Activated T-helper 9 cell treated with anti-CD3 and anti-CD28 coated beads, Interleukin-2, amount 50 U/mL, for 16 hours (primary cell): ENCODE data around the gene RBM44.
"Not testable (repeated sequence)": the region's sequence is repeated elsewhere in the genome, so short reads cannot be mapped to it uniquely, and the experiment has no call there.

Experiments
- DNase-seq: peaks from one replicate; pipeline ENCODE4 v3.0.0-alpha.2; 2020; ENCODE audit warnings: low read depth

RBM44 gene

GRCh38 chr2:237798236-237799059, at the start of gene RBM44:
Gene RBM44, plus strand, starts transcription at chr2:237798779. Its CDS starts 14,831 bp downstream, at chr2:237813610.
- DNase-seq = no peak

GRCh38 chr2:237749002-237749401, 49.6 kb upstream of the RBM44 start:
- DNase-seq = no peak

- no peak for DNase-seq
Measured at GRCh38 chr2:237749961-237750360, 48.6 kb upstream of the RBM44 start.

- DNase-seq = not testable (repeated sequence)
Measured at GRCh38 chr2:237750441-237750840, 48.1 kb upstream of the RBM44 start.

- DNase-seq = no peak
Measured at GRCh38 chr2:237752761-237753165, 45.8 kb upstream of the RBM44 start.

- DNase-seq = no peak
Measured at GRCh38 chr2:237754182-237754581, 44.4 kb upstream of the RBM44 start.

- no peak for DNase-seq
Measured at GRCh38 chr2:237754626-237755248, 43.8 kb upstream of the RBM44 start.

- DNase-seq = no peak
Measured at GRCh38 chr2:237757616-237758015, 41.0 kb upstream of the RBM44 start.

GRCh38 chr2:237758185-237758584, 40.4 kb upstream of the RBM44 start:
- no peak for DNase-seq

GRCh38 chr2:237759176-237759575, 39.4 kb upstream of the RBM44 start:
- DNase-seq = no peak

GRCh38 chr2:237760506-237761502, 37.8 kb upstream of the RBM44 start:
- DNase-seq = no peak

GRCh38 chr2:237762291-237763182, 36.0 kb upstream of the RBM44 start:
- DNase-seq = not testable (repeated sequence)

- DNase-seq = no peak
Measured at GRCh38 chr2:237763812-237764211, 34.8 kb upstream of the RBM44 start.

- DNase-seq = not testable (repeated sequence)
Measured at GRCh38 chr2:237765122-237765521, 33.5 kb upstream of the RBM44 start.

GRCh38 chr2:237765875-237766274, 32.7 kb upstream of the RBM44 start:
- no peak for DNase-seq

- DNase-seq = no peak
Measured at GRCh38 chr2:237766340-237766739, 32.2 kb upstream of the RBM44 start.

- no peak for DNase-seq
Measured at GRCh38 chr2:237772513-237772912, 26.1 kb upstream of the RBM44 start.

- no peak for DNase-seq
Measured at GRCh38 chr2:237773826-237774225, 24.8 kb upstream of the RBM44 start.

GRCh38 chr2:237774811-237775553, 23.6 kb upstream of the RBM44 start:
- no peak for DNase-seq

GRCh38 chr2:237779521-237779920, 19.1 kb upstream of the RBM44 start:
- DNase-seq = no peak
